Trophoblast cell (in vitro differentiated cells and primary cell): Measurements from ENCODE around the gene PPP2R5E.

ENCODE experiments used
- DNase-seq, 2 donors: peaks; one replicate each; pipeline ENCODE4 v3.0.0-alpha.2; 2016
- H2AFZ ChIP-seq: 2 replicates; pipeline ENCODE4 v1.6.1; 2013; ENCODE audit warnings: low read length, moderate library complexity, mild to moderate bottlenecking; ENCODE audit not compliant: insufficient read depth, poor library complexity
- H2AK5ac ChIP-seq: 2 replicates; pipeline ENCODE4 v1.6.1; 2013; ENCODE audit warnings: mild to moderate bottlenecking, low read length
- H2BK120ac ChIP-seq: 2 replicates; pipeline ENCODE4 v1.6.1; 2013; ENCODE audit warnings: low read length, mild to moderate bottlenecking, moderate library complexity; ENCODE audit not compliant: insufficient read depth, poor library complexity
- H2BK12ac ChIP-seq: 2 replicates; pipeline ENCODE4 v1.6.1; 2013; ENCODE audit warnings: mild to moderate bottlenecking, low read length, moderate library complexity
- H2BK5ac ChIP-seq: 2 replicates; pipeline ENCODE4 v1.6.1; 2013; ENCODE audit warnings: low read length, low read depth, moderate library complexity, mild to moderate bottlenecking; ENCODE audit not compliant: poor library complexity
- H3K14ac ChIP-seq: 2 replicates; pipeline ENCODE4 v1.6.1; 2013; ENCODE audit warnings: mild to moderate bottlenecking, low read length
- H3K18ac ChIP-seq: 2 replicates; pipeline ENCODE4 v1.6.1; 2013; ENCODE audit warnings: mild to moderate bottlenecking, low read length
- H3K23ac ChIP-seq: 2 replicates; pipeline ENCODE4 v1.6.1; 2013; ENCODE audit warnings: low read length
- H3K27ac ChIP-seq: 2 replicates; pipeline ENCODE4 v1.5.1; 2013; ENCODE audit warnings: low read depth, mild to moderate bottlenecking, inconsistent platforms, low read length, moderate library complexity
- H3K27me3 ChIP-seq: 2 replicates; pipeline ENCODE4 v1.6.1; 2013; ENCODE audit warnings: inconsistent platforms, mild to moderate bottlenecking, low read length, moderate library complexity; ENCODE audit not compliant: insufficient read depth
- H3K36me3 ChIP-seq, 2 experiments: 1 replicate in 1 of 2; 2 replicates in 1 of 2; pipeline ENCODE4 v1.6.1; 2013; ENCODE audit warnings: low read length in 2 of 2, mild to moderate bottlenecking in 2 of 2, moderate library complexity in 1 of 2; ENCODE audit not compliant: insufficient read depth in 2 of 2, control insufficient read depth in 1 of 2
- H3K4ac ChIP-seq: 2 replicates; pipeline ENCODE4 v1.6.1; 2013; ENCODE audit warnings: low read depth, mild to moderate bottlenecking, low read length, moderate library complexity
- H3K4me1 ChIP-seq, 2 experiments: 1 replicate in 1 of 2; 2 replicates in 1 of 2; pipeline ENCODE4 v1.6.1; 2013; ENCODE audit warnings: low read length in 2 of 2, mild to moderate bottlenecking in 2 of 2, moderate library complexity in 1 of 2; ENCODE audit not compliant: insufficient read depth in 2 of 2, control insufficient read depth in 1 of 2
- H3K4me2 ChIP-seq: 2 replicates; pipeline ENCODE4 v1.6.1; 2013; ENCODE audit warnings: inconsistent platforms, mild to moderate bottlenecking, low read length, moderate library complexity
- H3K4me3 ChIP-seq: 2 replicates; pipeline ENCODE4 v1.5.1; 2013; ENCODE audit warnings: mild to moderate bottlenecking, low read depth, low read length, inconsistent platforms
- H3K79me1 ChIP-seq: one replicate; pipeline ENCODE4 v1.6.1; 2013; ENCODE audit warnings: low read length
- H3K79me2 ChIP-seq: 2 replicates; pipeline ENCODE4 v1.6.1; 2013; ENCODE audit warnings: low read length, mild to moderate bottlenecking; ENCODE audit not compliant: control insufficient read depth, insufficient read depth, poor library complexity
- H3K9ac ChIP-seq: 2 replicates; pipeline ENCODE4 v1.6.1; 2013; ENCODE audit warnings: mild to moderate bottlenecking, low read length
- H3K9me3 ChIP-seq: 2 replicates; pipeline ENCODE4 v1.6.1; 2013; ENCODE audit warnings: low read depth, mild to moderate bottlenecking, control low read depth, inconsistent platforms, low read length; ENCODE audit not compliant: insufficient read depth
- H4K12ac ChIP-seq: 2 replicates; pipeline ENCODE4 v1.6.1; 2013; ENCODE audit warnings: low read depth, mild to moderate bottlenecking, low read length, moderate library complexity
- H4K8ac ChIP-seq: 2 replicates; pipeline ENCODE4 v1.6.1; 2013; ENCODE audit warnings: low read depth, mild to moderate bottlenecking, low read length, moderate library complexity
- H4K91ac ChIP-seq: one replicate; pipeline ENCODE4 v1.6.1; 2013; ENCODE audit warnings: low read depth, mild to moderate bottlenecking, low read length, moderate library complexity
- WGBS: extraction: QIAGEN DNeasy Blood & Tissue Kit; methylation state at CpG from one replicate; pipeline ENCODE4 v1.1.7; 2013; ENCODE audit warnings: missing lambda C conversion rate; ENCODE audit not compliant: insufficient read length, insufficient coverage; ENCODE audit errors: extremely low coverage; 5-methylcytosine and 5-hydroxymethylcytosine counted together

The PPP2R5E gene

GRCh38 chr14:63454436-63454835 lies 88.7 kb downstream of the PPP2R5E start:
- Histone ChIP-seq H4K91ac (no peak overlapping the region), H3K79me1 (no peaks in the 10 kb centered on the region), H3K27me3 (no peaks in the 10 kb centered on the region), H3K4me1 (peaks cover 0 to 1% of the 10 kb centered on the region in 2 experiments), H3K36me3 (peaks cover 0 to 3% of the 10 kb centered on the region in 2 experiments), H2BK5ac (no peak overlapping the region), H3K23ac (no peak overlapping the region), H2AFZ (no peak overlapping the region), H3K4me3 (no peak overlapping the region), H3K18ac (no peak overlapping the region), H4K12ac (no peak overlapping the region), H2AK5ac (no peak overlapping the region), H3K79me2 (no peaks in the 10 kb centered on the region), H4K8ac (no peak overlapping the region), H3K9ac (no peak overlapping the region), H3K4ac (no peak overlapping the region), H3K14ac (no peak overlapping the region), H3K4me2 (no peak overlapping the region), H2BK12ac (no peak overlapping the region), H3K27ac (no peak overlapping the region), H2BK120ac (no peak overlapping the region), H3K9me3 (no peaks in the 10 kb centered on the region)
- no CpG with 5 or more reads among the region's 3 CpGs for WGBS
- DNase-seq, result no peak

GRCh38 chr14:63453443-63453936 lies 89.7 kb downstream of the PPP2R5E start:
- Histone ChIP-seq H3K9ac (no peak overlapping the region), H2BK12ac (no peak overlapping the region), H3K14ac (no peak overlapping the region), H2AFZ (no peak overlapping the region), H2BK5ac (no peak overlapping the region), H3K4ac (no peak overlapping the region), H3K18ac (no peak overlapping the region), H3K79me2 (no peaks in the 10 kb centered on the region), H3K4me1 (peaks cover 0 to 1% of the 10 kb centered on the region in 2 experiments), H3K27ac (no peak overlapping the region), H4K12ac (no peak overlapping the region), H3K36me3 (peaks cover 0 to 3% of the 10 kb centered on the region in 2 experiments), H2AK5ac (no peak overlapping the region), H2BK120ac (no peak overlapping the region), H3K79me1 (no peaks in the 10 kb centered on the region), H4K91ac (no peak overlapping the region), H3K4me2 (no peak overlapping the region), H3K9me3 (no peaks in the 10 kb centered on the region), H3K27me3 (no peaks in the 10 kb centered on the region), H3K4me3 (no peak overlapping the region), H3K23ac (no peak overlapping the region), H4K8ac (no peak overlapping the region)
- WGBS, result no CpG with 5 or more reads among the region's 8 CpGs
- DNase-seq, result peak; percentile 28 to 55

GRCh38 chr14:63452796-63453195 lies 90.4 kb downstream of the PPP2R5E start:
- H4K8ac ChIP-seq, result no peak overlapping the region
- no peak overlapping the region for H3K4me2 ChIP-seq
- no peak overlapping the region for H3K14ac ChIP-seq
- H4K12ac ChIP-seq, result no peak overlapping the region
- no peak overlapping the region for H3K18ac ChIP-seq
- no peaks in the 10 kb centered on the region for H3K27me3 ChIP-seq
- peaks cover 0 to 1% of the 10 kb centered on the region in 2 experiments for H3K4me1 ChIP-seq
- H2AK5ac ChIP-seq, result no peak overlapping the region
- H3K9ac ChIP-seq, result no peak overlapping the region
- H3K27ac ChIP-seq, result no peak overlapping the region
- H4K91ac ChIP-seq, result no peak overlapping the region
- no peak overlapping the region for H2AFZ ChIP-seq
- H3K4me3 ChIP-seq, result no peak overlapping the region
- H3K79me1 ChIP-seq, result no peaks in the 10 kb centered on the region
- H2BK120ac ChIP-seq, result no peak overlapping the region
- no peak overlapping the region for H3K23ac ChIP-seq
- H2BK5ac ChIP-seq, result no peak overlapping the region
- H3K79me2 ChIP-seq, result no peaks in the 10 kb centered on the region
- no peak for DNase-seq
- H3K4ac ChIP-seq, result no peak overlapping the region
- no peak overlapping the region for H2BK12ac ChIP-seq
- WGBS, result no CpG with 5 or more reads among the region's 3 CpGs
- peaks cover 0 to 3% of the 10 kb centered on the region in 2 experiments for H3K36me3 ChIP-seq
- H3K9me3 ChIP-seq, result no peaks in the 10 kb centered on the region

- no peak overlapping the region for H3K4me3 ChIP-seq
- no peak overlapping the region for H3K9ac ChIP-seq
- H4K12ac ChIP-seq, result no peak overlapping the region
- no peaks in the 10 kb centered on the region for H3K4me1 ChIP-seq
- no peak overlapping the region for H4K91ac ChIP-seq
- peaks cover 0 to 3% of the 10 kb centered on the region in 2 experiments for H3K36me3 ChIP-seq
- H4K8ac ChIP-seq, result no peak overlapping the region
- no peak overlapping the region for H3K4ac ChIP-seq
- no peaks in the 10 kb centered on the region for H3K79me1 ChIP-seq
- no peak overlapping the region for H3K4me2 ChIP-seq
- H3K27ac ChIP-seq, result no peak overlapping the region
- no peaks in the 10 kb centered on the region for H3K27me3 ChIP-seq
- no peak overlapping the region for H2AFZ ChIP-seq
- H3K9me3 ChIP-seq, result no peaks in the 10 kb centered on the region
- no peak overlapping the region for H2BK12ac ChIP-seq
- no peak overlapping the region for H2BK5ac ChIP-seq
- H3K23ac ChIP-seq, result no peak overlapping the region
- H2BK120ac ChIP-seq, result no peak overlapping the region
- H3K18ac ChIP-seq, result no peak overlapping the region
- no peak for DNase-seq
- H3K79me2 ChIP-seq, result no peaks in the 10 kb centered on the region
- WGBS, result no CpG with 5 or more reads among the region's 3 CpGs
- no peak overlapping the region for H3K14ac ChIP-seq
- no peak overlapping the region for H2AK5ac ChIP-seq
Measured at GRCh38 chr14:63448841-63449240, 94.3 kb downstream of the PPP2R5E start.
